ENCODE results near the gene UBE2D4.
A peak's percentile ranks its signal among the peaks of the same experiment; 100 is the strongest.
"Not testable (repeated sequence)": the region's sequence is repeated elsewhere in the genome, so short reads cannot be mapped to it uniquely, and the experiment has no call there.

UBE2D4 gene

DNA sequence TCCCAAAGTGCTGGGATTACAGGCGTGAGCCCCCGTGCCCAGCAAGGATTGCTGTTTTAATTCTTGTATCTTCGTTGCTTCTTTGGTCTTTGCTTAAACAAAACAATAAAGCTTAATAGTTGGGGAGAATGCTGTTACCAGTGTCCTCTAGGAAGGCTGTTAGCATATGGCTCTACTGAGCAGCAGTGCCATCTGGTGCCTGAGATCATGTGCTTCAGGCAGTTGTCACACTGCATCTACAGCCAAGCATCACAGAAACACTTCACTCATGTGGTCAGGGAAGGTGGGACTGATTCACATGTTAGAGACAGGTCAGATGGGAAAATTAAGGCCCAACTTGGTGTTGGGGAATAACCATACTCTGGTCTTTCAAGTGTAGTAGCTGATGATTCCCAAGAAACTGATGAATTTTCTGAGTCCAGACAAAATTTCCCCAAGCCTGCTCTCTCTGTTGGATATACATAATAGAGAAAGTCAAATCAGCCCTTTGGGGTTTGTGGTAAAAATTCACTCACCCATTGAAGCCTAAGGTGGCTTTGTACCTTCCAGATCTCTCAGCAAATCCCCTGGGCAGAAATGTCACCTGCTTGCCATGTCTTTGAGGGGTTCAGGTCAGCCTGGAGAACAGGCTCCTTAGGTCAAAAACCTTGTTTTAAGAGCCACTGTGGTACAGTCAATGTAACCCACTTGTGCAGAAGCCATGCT, 28.4 kb downstream of the UBE2D4 start:
- ChIA-PET CTCF (interaction anchor here (0.7 to 1.3 kb wide), 2 partner anchors 11 to 560 kb away, joined by 3 to 6 read pairs; no protein-coding TSS in a partner anchor), POLR2A (ENCODE audit: low non-redundant PET) (no interaction called here)
- peak; percentile 56 for DNase-seq (ENCODE audit: low spot score)
- H3K27ac ChIP-seq: no peak overlapping the region
- TF ChIP-seq, protein P1, sequence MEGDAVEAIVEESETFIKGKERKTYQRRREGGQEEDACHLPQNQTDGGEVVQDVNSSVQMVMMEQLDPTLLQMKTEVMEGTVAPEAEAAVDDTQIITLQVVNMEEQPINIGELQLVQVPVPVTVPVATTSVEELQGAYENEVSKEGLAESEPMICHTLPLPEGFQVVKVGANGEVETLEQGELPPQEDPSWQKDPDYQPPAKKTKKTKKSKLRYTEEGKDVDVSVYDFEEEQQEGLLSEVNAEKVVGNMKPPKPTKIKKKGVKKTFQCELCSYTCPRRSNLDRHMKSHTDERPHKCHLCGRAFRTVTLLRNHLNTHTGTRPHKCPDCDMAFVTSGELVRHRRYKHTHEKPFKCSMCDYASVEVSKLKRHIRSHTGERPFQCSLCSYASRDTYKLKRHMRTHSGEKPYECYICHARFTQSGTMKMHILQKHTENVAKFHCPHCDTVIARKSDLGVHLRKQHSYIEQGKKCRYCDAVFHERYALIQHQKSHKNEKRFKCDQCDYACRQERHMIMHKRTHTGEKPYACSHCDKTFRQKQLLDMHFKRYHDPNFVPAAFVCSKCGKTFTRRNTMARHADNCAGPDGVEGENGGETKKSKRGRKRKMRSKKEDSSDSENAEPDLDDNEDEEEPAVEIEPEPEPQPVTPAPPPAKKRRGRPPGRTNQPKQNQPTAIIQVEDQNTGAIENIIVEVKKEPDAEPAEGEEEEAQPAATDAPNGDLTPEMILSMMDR (conservative IDR thresholded peaks at IDR 0.05; ENCODE audit: low read depth): no peak; the same call in 1 of the 2 replicates

DNA sequence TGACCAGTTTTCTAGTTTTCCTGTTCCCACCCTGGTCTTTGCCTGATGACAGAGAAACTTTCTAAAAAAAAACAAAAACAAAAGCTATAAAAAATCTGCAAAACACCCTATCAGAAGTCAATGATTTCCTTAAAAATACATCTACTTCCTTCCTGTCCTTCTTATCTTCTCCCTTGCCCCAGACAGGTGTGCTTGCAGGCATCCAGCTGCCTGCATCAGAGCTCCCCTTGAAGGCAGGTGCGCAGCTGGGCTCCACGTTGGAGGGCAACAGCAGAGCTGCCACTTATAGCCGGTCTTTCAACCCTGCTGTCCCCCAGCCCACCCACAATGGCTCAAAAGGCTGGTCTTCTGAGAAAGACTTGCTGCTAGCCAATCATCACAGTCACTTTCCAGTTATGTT, 29.8 kb downstream of the UBE2D4 start:
- CTCF ChIA-PET: no interaction called here
- POLR2A ChIA-PET (ENCODE audit: low non-redundant PET): no interaction called here
- no peak for DNase-seq (ENCODE audit: low spot score)
- no peak overlapping the region for H3K27ac ChIP-seq
- TF ChIP-seq, protein P1 (conservative IDR thresholded peaks at IDR 0.05; ENCODE audit: low read depth): no peak

DNA sequence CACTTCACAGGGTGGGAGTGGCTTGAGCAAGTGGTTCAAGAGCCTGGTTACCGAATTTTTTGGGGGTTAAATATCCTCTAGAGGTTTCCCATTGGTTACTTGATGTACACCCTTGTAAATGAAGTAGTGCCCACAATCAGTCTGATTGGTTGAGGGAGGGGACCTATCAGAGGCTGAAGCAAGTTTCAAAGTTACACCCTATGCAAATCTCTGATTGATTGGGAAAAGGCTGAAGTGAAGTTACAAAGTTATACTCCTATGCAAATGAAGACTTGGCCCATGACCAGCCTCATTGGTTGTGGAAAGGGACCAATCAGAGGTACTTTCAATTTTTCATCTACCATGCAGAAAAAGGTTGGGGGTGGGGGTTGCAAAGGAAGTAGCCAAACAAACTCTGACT, 34.7 kb downstream of the UBE2D4 start:
- ChIA-PET POLR2A (ENCODE audit: low non-redundant PET) (no interaction called here), CTCF (no interaction called here)
- no peak for DNase-seq (ENCODE audit: low spot score)
- H3K27ac ChIP-seq: no peak overlapping the region
- TF ChIP-seq, protein P1 (conservative IDR thresholded peaks at IDR 0.05; ENCODE audit: low read depth): no peak

DNA sequence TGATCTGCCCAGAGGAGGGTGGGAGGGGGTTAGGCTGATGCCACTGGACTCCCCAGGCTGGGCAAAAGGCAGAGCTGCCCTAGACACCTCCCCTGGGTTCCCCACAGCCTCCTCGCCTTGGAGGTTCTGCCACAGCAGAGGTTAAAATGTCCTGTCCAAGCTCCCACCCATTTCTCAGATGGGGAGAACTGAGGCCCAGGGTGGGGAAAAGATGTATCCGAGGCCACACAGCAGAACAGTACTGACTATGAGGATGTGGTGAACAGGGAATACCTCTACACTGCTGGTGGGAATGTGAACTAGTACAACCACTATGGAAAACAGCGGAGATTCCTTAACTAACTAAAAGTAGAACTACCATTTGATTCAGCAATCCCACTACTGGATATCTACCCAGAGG, 40.2 kb downstream of the UBE2D4 start:
- POLR2A ChIA-PET (ENCODE audit: low non-redundant PET); DNase-seq (ENCODE audit: low spot score); H3K27ac ChIP-seq; CTCF ChIA-PET: not testable (repeated sequence)

DNA sequence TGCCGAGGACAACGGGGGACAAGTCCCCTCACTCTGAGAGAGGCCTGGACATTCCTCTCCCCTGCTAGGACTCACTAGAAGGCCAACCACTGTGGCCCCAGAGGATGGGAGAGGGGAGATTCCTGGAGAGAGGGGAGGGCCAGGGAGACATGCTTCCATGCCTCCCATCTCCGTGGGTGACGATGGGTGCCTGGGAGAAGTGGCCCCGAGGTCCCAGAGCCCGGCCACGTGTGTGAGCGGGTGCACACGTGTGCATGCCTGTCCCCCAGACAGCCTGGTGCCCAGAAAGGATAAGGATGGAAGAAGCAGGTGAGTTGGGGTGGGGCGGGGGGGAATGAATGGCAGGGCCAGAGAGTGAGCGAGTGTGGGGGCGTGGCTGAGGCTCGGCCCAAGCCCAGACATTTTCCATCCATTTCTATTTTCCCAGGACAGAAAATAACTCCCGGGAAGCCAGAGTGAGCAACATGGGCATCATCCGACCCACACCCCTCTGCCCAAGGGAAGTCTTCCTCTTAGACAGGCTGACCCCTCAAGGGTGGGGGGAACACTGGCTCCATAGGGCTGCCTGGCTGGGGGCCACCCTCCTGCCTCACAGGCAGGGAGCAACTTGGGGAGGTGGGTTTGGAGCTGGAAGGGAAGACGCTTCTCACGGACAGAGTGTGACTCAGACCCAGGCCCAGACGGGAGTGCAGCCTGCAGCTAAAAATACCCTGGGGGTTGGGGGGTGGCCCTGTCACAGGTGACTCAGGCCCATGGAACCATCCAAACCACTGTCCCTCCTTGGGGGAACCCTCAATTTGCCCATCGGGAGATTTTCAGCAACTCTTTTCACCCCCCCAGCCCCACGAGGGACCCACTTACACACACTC, 42.2 kb downstream of the UBE2D4 start:
- CTCF ChIA-PET; DNase-seq (ENCODE audit: low spot score): not testable (repeated sequence)
- POLR2A ChIA-PET (ENCODE audit: low non-redundant PET): interaction anchor here (0.7 kb wide), 1 partner anchor 1001 kb away, joined by 4 read pairs; no protein-coding TSS in a partner anchor
- peak overlapping the region; percentile 39; the same call in 1 of the 2 replicates for H3K27ac ChIP-seq

DNA sequence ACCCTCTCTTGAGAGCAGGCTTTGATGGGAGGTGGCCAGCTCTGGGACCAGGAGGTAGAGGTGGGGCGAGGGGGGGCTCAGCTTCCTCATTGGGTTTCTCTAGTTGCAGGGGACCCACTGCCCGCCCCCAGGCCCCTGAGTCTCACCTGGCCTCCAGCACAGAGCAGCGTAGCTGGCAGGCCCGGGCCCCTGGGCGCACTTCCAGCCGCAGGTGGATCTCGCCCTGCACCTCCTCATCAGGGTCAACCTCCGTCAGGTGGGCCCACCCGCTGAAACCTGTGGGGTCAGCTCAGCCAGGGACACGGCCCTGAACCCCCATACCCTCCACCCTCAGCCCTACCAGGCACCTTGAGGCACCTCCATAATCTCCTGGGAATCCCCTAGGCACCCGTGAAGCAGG, 43.4 kb downstream of the UBE2D4 start:
- DNase-seq (ENCODE audit: low spot score); CTCF ChIA-PET; H3K27ac ChIP-seq; POLR2A ChIA-PET (ENCODE audit: low non-redundant PET): not testable (repeated sequence)

DNA sequence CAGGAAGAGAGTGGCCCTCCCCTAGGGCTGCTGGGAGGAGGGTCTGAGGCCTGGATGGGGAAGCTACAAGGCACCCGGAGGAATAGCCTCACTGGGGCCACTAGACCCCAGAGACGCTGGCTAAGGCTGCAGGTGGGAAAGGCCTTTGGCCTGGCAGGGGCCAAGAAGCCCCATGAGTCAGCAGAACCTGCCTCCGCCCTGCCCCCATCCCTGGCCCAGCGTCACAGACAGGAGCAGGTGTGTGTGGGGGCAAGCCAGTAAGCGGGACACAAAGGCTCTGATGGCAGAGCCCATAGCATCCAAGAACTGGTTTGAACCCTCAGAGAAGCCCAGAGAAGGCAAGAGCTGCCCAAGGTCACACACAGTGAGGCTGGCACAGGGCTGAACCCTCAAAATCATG, 44.5 kb downstream of the UBE2D4 start:
- CTCF ChIA-PET; H3K27ac ChIP-seq; POLR2A ChIA-PET (ENCODE audit: low non-redundant PET); DNase-seq (ENCODE audit: low spot score): not testable (repeated sequence)

DNA sequence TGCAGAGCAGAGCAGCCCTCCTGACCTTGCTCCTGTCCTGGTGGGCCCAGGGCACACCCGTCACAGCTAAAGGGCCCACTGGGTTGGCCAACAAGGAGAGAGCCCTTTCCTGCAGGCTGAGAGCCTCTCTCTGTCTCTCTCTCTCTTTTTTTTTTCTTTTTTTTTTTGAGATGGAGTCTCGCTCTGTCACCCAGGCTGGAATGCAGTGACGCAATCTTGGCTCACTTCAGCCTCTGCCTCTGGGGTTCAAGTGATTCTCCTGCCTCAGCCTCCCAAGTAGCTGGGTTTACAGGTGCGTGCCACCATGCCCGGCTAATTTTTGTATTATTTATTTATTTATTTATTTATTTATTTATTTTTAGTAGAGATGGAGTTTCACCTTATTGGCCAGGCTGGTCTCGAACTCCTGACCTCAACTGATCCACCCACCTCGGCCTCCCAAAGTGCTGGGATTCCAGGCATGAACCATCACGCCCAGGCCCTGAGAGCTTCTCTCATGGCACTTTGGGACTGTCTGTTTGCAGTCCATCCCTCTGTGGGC, 47.9 kb downstream of the UBE2D4 start:
- POLR2A ChIA-PET (ENCODE audit: low non-redundant PET); DNase-seq (ENCODE audit: low spot score); CTCF ChIA-PET: not testable (repeated sequence)

DNA sequence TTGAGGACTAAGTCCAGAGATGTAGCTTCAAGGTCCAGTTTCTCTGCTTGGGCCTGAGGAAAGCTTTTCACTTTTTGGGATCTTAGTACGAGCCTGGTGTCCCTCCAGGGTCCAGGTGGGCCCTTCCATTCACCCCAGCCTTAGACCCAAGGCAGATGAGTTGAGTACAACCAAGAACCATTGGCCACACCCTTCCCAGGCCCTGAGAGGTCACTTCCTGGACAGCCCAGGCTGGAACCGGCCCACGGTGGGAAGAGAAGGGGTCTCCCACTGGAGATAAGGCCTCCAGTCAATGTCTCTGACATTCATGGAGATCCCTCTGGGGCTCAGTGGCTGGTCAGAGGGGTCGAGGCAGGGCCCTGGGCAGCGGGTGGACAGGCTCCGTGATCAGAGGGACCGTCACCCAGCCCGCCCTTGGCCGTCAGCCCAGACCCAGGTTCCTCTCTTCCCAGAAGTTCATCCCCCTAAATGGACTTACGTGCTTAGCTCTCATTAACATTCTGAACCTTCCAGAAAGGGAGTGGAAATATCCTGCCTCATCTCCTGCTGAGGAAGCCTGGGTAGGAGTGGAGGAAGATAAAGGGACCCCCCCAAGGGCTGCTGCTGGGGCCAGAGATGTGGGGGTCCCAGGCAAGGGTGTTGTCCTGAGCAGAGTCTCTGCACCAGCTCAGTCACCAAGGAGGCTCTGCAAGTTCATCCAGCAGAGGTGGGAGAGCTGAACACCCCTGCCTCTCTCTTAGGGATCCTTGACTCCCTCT, 48.7 kb downstream of the UBE2D4 start:
- H3K27ac ChIP-seq; CTCF ChIA-PET; POLR2A ChIA-PET (ENCODE audit: low non-redundant PET); DNase-seq (ENCODE audit: low spot score): not testable (repeated sequence)

More for the DNA sequence above, 47.9 kb downstream of the UBE2D4 start:
- not testable (repeated sequence) for H3K27ac ChIP-seq

Data from RWPE1 (cell line).